IMR-90 (cell line): Measurements from ENCODE around the gene PFKFB1. TPM values are rescaled to one million over a fixed set of nuclear protein-coding genes. Genes with fewer than 3 reads are reported as not detected.

Source experiments
- ATAC-seq: fragments of 200-7000 bp; cut with Tn5 transposase; 2 replicates; pipeline ENCODE4 v1.9.1; 2020; ENCODE audit warnings: low read depth, mild to moderate bottlenecking, moderate library complexity
- BruUV-seq: library from RNA; stranded (reverse); fragments of 400-500 nt; replicated peaks from 2 replicates; lab custom pipeline; 2021; lab: Mats Ljungman, UMichigan
- CTCF ChIA-PET: fragments of 300-600 bp; formaldehyde crosslinking; extraction: SDS; loops from one replicate; lab custom pipeline; 2021; ENCODE audit warnings: antibody characterized with exemption; lab: Yijun Ruan, JAX
- POLR2A ChIA-PET: fragments of 300-600 bp; sonication (Branson Sonifier 250); formaldehyde crosslinking; loops from one replicate; lab custom pipeline; 2022; ENCODE audit warnings: antibody characterized with exemption; ENCODE audit not compliant: unreplicated experiment; lab: Charles Lee
- DNase-seq: peaks from one replicate; pipeline ENCODE4 v3.0.0; 2013
- H2AFZ ChIP-seq: replicated peaks from 2 replicates; pipeline ENCODE3; 2013; ENCODE audit warnings: low read length, mild to moderate bottlenecking; ENCODE audit not compliant: poor library complexity
- H2AK5ac ChIP-seq: 2 replicates; pipeline ENCODE4 v1.6.1; 2013; ENCODE audit warnings: low read depth, low read length, inconsistent platforms
- H2AK9ac ChIP-seq: replicated peaks from 2 replicates; pipeline ENCODE3; 2013; ENCODE audit warnings: mild to moderate bottlenecking, low read depth, low read length, moderate library complexity; ENCODE audit not compliant: poor library complexity
- H2BK120ac ChIP-seq: 2 replicates; pipeline ENCODE4 v1.6.1; 2013; ENCODE audit warnings: low read depth, low read length, inconsistent platforms
- H2BK15ac ChIP-seq: 3 replicates; pipeline ENCODE4 v1.6.1; 2013; ENCODE audit warnings: low read depth, low read length, inconsistent platforms
- H2BK20ac ChIP-seq: 2 replicates; pipeline ENCODE4 v1.6.1; 2013; ENCODE audit warnings: low read depth, mild to moderate bottlenecking, inconsistent platforms, low read length, moderate library complexity
- H2BK5ac ChIP-seq: 2 replicates; pipeline ENCODE4 v1.6.1; 2013; ENCODE audit warnings: mild to moderate bottlenecking, low read depth, low read length, inconsistent platforms; ENCODE audit not compliant: poor library complexity, severe bottlenecking
- H3K14ac ChIP-seq: replicated peaks from 2 replicates; pipeline ENCODE4 v1.6.1; 2013; ENCODE audit warnings: low read depth, low read length, inconsistent platforms
- H3K18ac ChIP-seq: 2 replicates; pipeline ENCODE4 v1.6.1; 2013; ENCODE audit warnings: low read depth, low read length, control low read depth
- H3K23ac ChIP-seq: 2 replicates; pipeline ENCODE4 v1.6.1; 2013; ENCODE audit warnings: low read depth, low read length, inconsistent platforms
- H3K27ac ChIP-seq: 2 replicates; pipeline ENCODE4 v1.5.1; 2013; ENCODE audit warnings: mild to moderate bottlenecking, control low read depth, low read length; ENCODE audit not compliant: insufficient read depth
- H3K27me3 ChIP-seq: 2 replicates; pipeline ENCODE4 v1.6.1; 2013; ENCODE audit warnings: low read length; ENCODE audit not compliant: control insufficient read depth, insufficient read depth
- H3K36me3 ChIP-seq: 2 replicates; pipeline ENCODE4 v1.6.1; 2013; ENCODE audit warnings: low read length, mixed read lengths; ENCODE audit not compliant: control insufficient read depth, insufficient read depth
- H3K4ac ChIP-seq: 2 replicates; pipeline ENCODE4 v1.6.1; 2013; ENCODE audit warnings: low read depth, low read length, inconsistent platforms
- H3K4me1 ChIP-seq: 2 replicates; pipeline ENCODE4 v1.6.1; 2013; ENCODE audit warnings: low read length, mixed read lengths; ENCODE audit not compliant: control insufficient read depth, insufficient read depth
- H3K4me2 ChIP-seq: 2 replicates; pipeline ENCODE4 v1.6.1; 2013; ENCODE audit warnings: low read depth, mild to moderate bottlenecking, control low read depth, low read length, moderate library complexity
- H3K4me3 ChIP-seq: 2 replicates; pipeline ENCODE4 v1.5.1; 2013; ENCODE audit warnings: low read depth, mild to moderate bottlenecking, control low read depth, low read length, moderate library complexity; ENCODE audit not compliant: insufficient read depth
- H3K56ac ChIP-seq: 2 replicates; pipeline ENCODE4 v1.6.1; 2013; ENCODE audit warnings: low read length, inconsistent platforms; ENCODE audit not compliant: insufficient read depth; ENCODE audit errors: extremely low read depth
- H3K79me1 ChIP-seq, 2 experiments: 2 replicates each; pipeline ENCODE4 v1.6.1; 2013; ENCODE audit warnings: low read length in 2 of 2, inconsistent platforms in 1 of 2, low read depth in 1 of 2
- H3K9ac ChIP-seq: 2 replicates; pipeline ENCODE4 v1.6.1; 2013; ENCODE audit warnings: low read depth, low read length, control low read depth
- H3K9me1 ChIP-seq: 2 replicates; pipeline ENCODE4 v1.6.1; 2013; ENCODE audit warnings: low read length, inconsistent platforms; ENCODE audit not compliant: insufficient read depth
- H3K9me3 ChIP-seq: 2 replicates; pipeline ENCODE4 v1.6.1; 2013; ENCODE audit warnings: low read length; ENCODE audit not compliant: control insufficient read depth, insufficient read depth
- H4K20me1 ChIP-seq: 2 replicates; pipeline ENCODE4 v1.6.1; 2013; ENCODE audit warnings: low read length, inconsistent platforms; ENCODE audit not compliant: insufficient read depth
- H4K5ac ChIP-seq: 2 replicates; pipeline ENCODE4 v1.6.1; 2013; ENCODE audit warnings: mild to moderate bottlenecking, low read depth, low read length, control low read depth
- H4K8ac ChIP-seq, 2 experiments: 2 replicates each; pipeline ENCODE4 v1.6.1; 2013; ENCODE audit warnings: low read depth in 2 of 2, low read length in 2 of 2, control low read depth in 1 of 2, inconsistent platforms in 1 of 2
- H4K91ac ChIP-seq: 2 replicates; pipeline ENCODE4 v1.6.1; 2013; ENCODE audit warnings: low read depth, low read length, inconsistent platforms; ENCODE audit not compliant: insufficient read depth
- BHLHE40 ChIP-seq: fragments of 150-350 bp; IDR thresholded peaks from 2 replicates; pipeline ENCODE4 v1.6.1; 2016; ENCODE audit warnings: mild to moderate bottlenecking, low read depth, low read length
- CEBPB ChIP-seq: IDR thresholded peaks from 2 replicates; pipeline ENCODE4 v1.6.1; 2012; ENCODE audit warnings: low read depth, low read length, improper control_type of control experiment
- CHD1 ChIP-seq: IDR thresholded peaks from 2 replicates; pipeline ENCODE4 v1.6.1; 2012; ENCODE audit warnings: low read depth, low read length, improper control_type of control experiment
- CTCF ChIP-seq: conservative IDR thresholded peaks from 2 replicates; pipeline ENCODE4 v1.5.1; 2012; ENCODE audit warnings: mild to moderate bottlenecking, low read depth, low read length, improper control_type of control experiment
- ELK1 ChIP-seq: fragments of 150-350 bp; IDR thresholded peaks from 2 replicates; pipeline ENCODE4 v1.6.1; 2016; ENCODE audit warnings: low read depth, mild to moderate bottlenecking, low read length, moderate library complexity, borderline replicate concordance
- FOS ChIP-seq: fragments of 150-350 bp; IDR thresholded peaks from 2 replicates; pipeline ENCODE4 v1.6.1; 2016; ENCODE audit warnings: low read depth, low read length
- MAFK ChIP-seq: IDR thresholded peaks from 2 replicates; pipeline ENCODE4 v1.6.1; 2012; ENCODE audit warnings: low read depth, low read length, improper control_type of control experiment
- MAZ ChIP-seq: IDR thresholded peaks from 2 replicates; pipeline ENCODE4 v1.6.1; 2012; ENCODE audit warnings: low read depth, mild to moderate bottlenecking, low read length, improper control_type of control experiment, moderate library complexity, borderline replicate concordance
- MXI1 ChIP-seq: IDR thresholded peaks from 2 replicates; pipeline ENCODE4 v1.6.1; 2012; ENCODE audit warnings: low read depth, mild to moderate bottlenecking, low read length, moderate library complexity, borderline replicate concordance
- NFE2L2 ChIP-seq: fragments of 150-350 bp; IDR thresholded peaks from 2 replicates; pipeline ENCODE4 v1.6.1; 2016; ENCODE audit warnings: low read depth, mild to moderate bottlenecking, low read length
- POLR2A ChIP-seq: IDR thresholded peaks from 2 replicates; pipeline ENCODE4 v1.6.1; 2012; ENCODE audit warnings: mild to moderate bottlenecking, low read depth, low read length
- RAD21 ChIP-seq: IDR thresholded peaks from 2 replicates; pipeline ENCODE4 v1.6.1; 2012; ENCODE audit warnings: low read length, improper control_type of control experiment
- RCOR1 ChIP-seq: IDR thresholded peaks from 2 replicates; pipeline ENCODE4 v1.6.1; 2012; ENCODE audit warnings: mild to moderate bottlenecking, low read length, improper control_type of control experiment; ENCODE audit not compliant: insufficient replicate concordance
- RFX5 ChIP-seq: IDR thresholded peaks from 2 replicates; pipeline ENCODE4 v1.8.0; 2012; ENCODE audit warnings: low read depth, mild to moderate bottlenecking, low read length, moderate library complexity
- SMC3 ChIP-seq: fragments of 150-350 bp; IDR thresholded peaks from 2 replicates; pipeline ENCODE4 v1.6.1; 2016; ENCODE audit warnings: low read depth, mild to moderate bottlenecking, antibody characterized with exemption, low read length, moderate library complexity
- WGBS, 2 experiments: methylation state at CpG; one replicate each; pipeline versions ENCODE4 v1.1.5 to v1.1.7; 2013; ENCODE audit warnings: missing lambda C conversion rate in 2 of 2; ENCODE audit not compliant: insufficient read length in 1 of 2; ENCODE audit errors: extremely low coverage in 2 of 2; 5-methylcytosine and 5-hydroxymethylcytosine counted together
- dilution Hi-C: fragments of 300-500 bp; cut with HindIII; formaldehyde crosslinking; loops from one replicate; pipeline ENCODE4 v1.14.3; 2018; ENCODE audit warnings: low sequenced_read_pairs; ENCODE audit not compliant: unreplicated experiment
- in situ Hi-C: fragments of 300-500 bp; cut with MboI; formaldehyde crosslinking; loops from 3 replicates; pipeline ENCODE4 v1.14.3; 2019; ENCODE audit warnings: low sequenced_read_pairs, inconsistent platforms, mixed read lengths
- intact Hi-C: fragments of 100-400 bp; cut with micrococcal nuclease; formaldehyde crosslinking; loops from 2 replicates; pipeline ENCODE4 v1.10.0; 2022
- polyA plus RNA-seq, 3 experiments: library from polyadenylated mRNA; depleted of rRNA; stranded (reverse); fragments of >200 nt; gene quantifications; 2 replicates each; pipeline ENCODE4 v1.2.3, GENCODE V29; 2012; ENCODE audit warnings: low replicate concordance in 1 of 3
- total RNA-seq: library from RNA; depleted of rRNA; stranded (reverse); fragments of >200 nt; gene quantifications from 2 replicates; pipeline ENCODE4 v1.2.3, GENCODE V29; 2012
- TF ChIP-seq, protein P1 (sequence below): fragments of 150-350 bp; IDR thresholded peaks from 2 replicates; pipeline ENCODE4 v1.6.1; 2017; ENCODE audit warnings: mild to moderate bottlenecking, antibody characterized with exemption, low read length, low read depth

The PFKFB1 gene
- total and polyA plus RNA-seq, 2 of the 4 experiments (the other 2 are of a cell fraction) = under 0.01 to 0.15 TPM

- dilution Hi-C loops = no loop called here
- no peak overlapping the region for H3K4me2 ChIP-seq
- no peaks in the 10 kb centered on the region for H3K27me3 ChIP-seq
- no peak overlapping the region for H3K56ac ChIP-seq
- no peak overlapping the region for H3K9ac ChIP-seq
- no peaks in the 10 kb centered on the region; the same call in 1 of the 2 replicates for H4K20me1 ChIP-seq
- H2BK5ac ChIP-seq = no peak overlapping the region
- no TSS peak for BruUV-seq
- no peak overlapping the region for H2AK9ac ChIP-seq
- ChIA-PET CTCF (no interaction called here), POLR2A (no interaction called here)
- no peak overlapping the region for H4K8ac ChIP-seq
- H3K9me3 ChIP-seq = no peaks in the 10 kb centered on the region
- H3K27ac ChIP-seq = no peak overlapping the region
- peaks cover 22% of the 10 kb centered on the region for H3K36me3 ChIP-seq
- H4K5ac ChIP-seq = no peak overlapping the region
- no peak overlapping the region for H2BK120ac ChIP-seq
- no CpG with 5 or more reads among the region's 2 CpGs for WGBS, 2 experiments
- no peak overlapping the region for H3K14ac ChIP-seq
- in situ Hi-C loops = no loop called here
- H3K23ac ChIP-seq = no peak overlapping the region
- no peak overlapping the region for H2AFZ ChIP-seq
- no peak overlapping the region for H3K18ac ChIP-seq
- TF ChIP-seq, protein P1, sequence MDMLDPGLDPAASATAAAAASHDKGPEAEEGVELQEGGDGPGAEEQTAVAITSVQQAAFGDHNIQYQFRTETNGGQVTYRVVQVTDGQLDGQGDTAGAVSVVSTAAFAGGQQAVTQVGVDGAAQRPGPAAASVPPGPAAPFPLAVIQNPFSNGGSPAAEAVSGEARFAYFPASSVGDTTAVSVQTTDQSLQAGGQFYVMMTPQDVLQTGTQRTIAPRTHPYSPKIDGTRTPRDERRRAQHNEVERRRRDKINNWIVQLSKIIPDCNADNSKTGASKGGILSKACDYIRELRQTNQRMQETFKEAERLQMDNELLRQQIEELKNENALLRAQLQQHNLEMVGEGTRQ = no peak
- TF ChIP-seq MAFK = no peak
- TF ChIP-seq CEBPB = no peak
- no peak for TF ChIP-seq POLR2A
- no peak for TF ChIP-seq SMC3
- TF ChIP-seq CTCF = no peak
- TF ChIP-seq ELK1 = no peak
- no peak for TF ChIP-seq RFX5
- TF ChIP-seq CHD1 = no peak
- no peak for TF ChIP-seq RAD21
- no peak for TF ChIP-seq FOS
- no peak for TF ChIP-seq RCOR1
- no peak for TF ChIP-seq BHLHE40
- TF ChIP-seq MXI1 = no peak
- TF ChIP-seq MAZ = no peak
- no peak for TF ChIP-seq NFE2L2
- DNase-seq = no peak
- no peaks in the 10 kb centered on the region for H3K4me1 ChIP-seq
- no peak for ATAC-seq
- no peaks in the 10 kb centered on the region for H3K79me1 ChIP-seq
- no peak overlapping the region for H3K4me3 ChIP-seq
- H3K4ac ChIP-seq = no peak overlapping the region
- no peaks in the 10 kb centered on the region for H3K9me1 ChIP-seq
- no peak overlapping the region for H2BK15ac ChIP-seq
- intact Hi-C loops = no loop called here
- no peak overlapping the region for H2BK20ac ChIP-seq
- no peak overlapping the region for H2AK5ac ChIP-seq
- H4K91ac ChIP-seq = no peak overlapping the region
Observed at GRCh38 chrX:54931107-54931506, 62.9 kb downstream of the PFKFB1 start.
